A549 (cell line): ENCODE results near the gene EVC2. TPM values are rescaled to one million over a fixed set of nuclear protein-coding genes. Genes with fewer than 3 reads are reported as not detected.

Source experiments
- ATAC-seq, 2 experiments: fragments of 200-7000 bp in 1 of 2; fragments of >200 bp in 1 of 2; cut with Nextera tagmentation in 1 of 2; cut with Tn5 transposase in 1 of 2; 3 replicates each; pipeline versions ENCODE4 v1.8.0 to v1.9.1; 2018 to 2020; ENCODE audit warnings: mild to moderate bottlenecking in 1 of 2, moderate library complexity in 1 of 2
- CTCF ChIA-PET: fragments of 300-600 bp; sonication (Branson Sonifier 250); formaldehyde crosslinking; extraction: SDS; loops from one replicate; lab custom pipeline; 2021; ENCODE audit warnings: antibody characterized with exemption, inconsistent platforms; lab: Yijun Ruan, JAX
- POLR2A ChIA-PET: fragments of 350-600 bp; formaldehyde crosslinking; extraction: SDS; loops from one replicate; lab custom pipeline; 2021; ENCODE audit warnings: antibody characterized with exemption, inconsistent platforms; lab: Yijun Ruan, JAX
- DNase-seq, 2 experiments: peaks; one replicate each; pipeline versions ENCODE4 v3.0.0 to v3.0.0-alpha.2; 2011 to 2016; ENCODE audit warnings: low read depth in 1 of 2, low spot score in 1 of 2
- FAIRE-seq: peaks from 2 replicates; lab custom pipeline; 2011; peaks lifted over from hg19 to GRCh38; lab: Jason Lieb, UNC
- H3K27ac ChIP-seq, 2 experiments: fragments of >200 bp; sonication (Bioruptor Twin); formaldehyde crosslinking; 3 replicates each; pipeline ENCODE4 v1.5.1; 2016 to 2017
- H3K4me1 ChIP-seq: fragments of >200 bp; sonication (Bioruptor Twin); formaldehyde crosslinking; 3 replicates; pipeline ENCODE4 v1.6.1; 2016
- H3K4me2 ChIP-seq: fragments of >200 bp; sonication (Bioruptor Twin); formaldehyde crosslinking; 3 replicates; pipeline ENCODE4 v1.6.1; 2016
- H3K4me3 ChIP-seq: fragments of >200 bp; sonication (Bioruptor Twin); formaldehyde crosslinking; 3 replicates; pipeline ENCODE4 v1.5.1; 2016
- H3K9me3 ChIP-seq: fragments of >200 bp; sonication (Bioruptor Twin); formaldehyde crosslinking; 3 replicates; pipeline ENCODE4 v1.6.1; 2016
- BHLHE40 ChIP-seq: IDR thresholded peaks from 2 replicates; pipeline ENCODE4 v1.6.1; 2012; ENCODE audit warnings: low read depth, low read length, inconsistent platforms
- CBX8 ChIP-seq: fragments of 200-600 bp; sonication (generic); IDR thresholded peaks from 2 replicates; pipeline ENCODE4 v1.6.1; 2016
- CHD4 ChIP-seq: fragments of 200-600 bp; sonication (generic); IDR thresholded peaks from 2 replicates; pipeline ENCODE4 v1.6.1; 2016; ENCODE audit warnings: antibody characterized with exemption, mild to moderate bottlenecking, borderline replicate concordance
- EHMT2 ChIP-seq: fragments of 200-600 bp; sonication (generic); IDR thresholded peaks from 2 replicates; pipeline ENCODE4 v1.6.1; 2016; ENCODE audit warnings: antibody characterized with exemption, low read depth, mild to moderate bottlenecking, moderate library complexity
- ELK1 ChIP-seq: fragments of 150-350 bp; IDR thresholded peaks from 2 replicates; pipeline ENCODE4 v1.6.1; 2014; ENCODE audit warnings: low read depth, mild to moderate bottlenecking, low read length
- FOSL2 ChIP-seq, 2 experiments: fragments of 450-650 bp in 1 of 2; fragments of >200 bp in 1 of 2; sonication (Bioruptor Twin) in 1 of 2; formaldehyde crosslinking; IDR thresholded peaks; 2 replicates each; pipeline versions ENCODE4 v1.5.0 to v1.6.1; 2016 to 2020; ENCODE audit warnings: mild to moderate bottlenecking in 1 of 2, moderate library complexity in 1 of 2
- FOXS1 ChIP-seq: fragments of 250-450 bp; sonication (Bioruptor Pico); IDR thresholded peaks from 2 replicates; pipeline ENCODE4 v1.5.0; 2020; ENCODE audit warnings: mild to moderate bottlenecking, moderate library complexity
- GATA3 ChIP-seq: IDR thresholded peaks from 2 replicates; pipeline ENCODE4 v1.6.1; 2012; ENCODE audit warnings: borderline replicate concordance
- HOXB5 ChIP-seq: fragments of 250-450 bp; sonication (Bioruptor Pico); IDR thresholded peaks from 2 replicates; pipeline ENCODE4 v1.5.0; 2020; ENCODE audit warnings: mild to moderate bottlenecking, moderate library complexity
- JUN ChIP-seq, 2 experiments: fragments of >200 bp; sonication (Bioruptor Twin); formaldehyde crosslinking; IDR thresholded peaks; 2 replicates in 1 of 2; 3 replicates in 1 of 2; pipeline ENCODE4 v1.6.1; 2016 to 2017
- KDM1A ChIP-seq: fragments of 200-600 bp; sonication (generic); IDR thresholded peaks from 2 replicates; pipeline ENCODE4 v1.6.1; 2016; ENCODE audit warnings: low read depth, mild to moderate bottlenecking
- KDM5A ChIP-seq: fragments of 200-600 bp; sonication (generic); IDR thresholded peaks from 2 replicates; pipeline ENCODE4 v1.6.1; 2016; ENCODE audit warnings: antibody characterized with exemption, mild to moderate bottlenecking
- MAFK ChIP-seq: fragments of 450-650 bp; IDR thresholded peaks from 2 replicates; pipeline ENCODE4 v1.6.1; 2014; ENCODE audit not compliant: partially characterized antibody
- MAX ChIP-seq: IDR thresholded peaks from 2 replicates; pipeline ENCODE4 v1.6.1; 2012
- NFE2L2 ChIP-seq: fragments of 150-350 bp; conservative IDR thresholded peaks from 2 replicates; pipeline ENCODE4 v1.6.1; 2014; ENCODE audit warnings: low read length
- NR3C1 ChIP-seq: fragments of >200 bp; sonication (Bioruptor Twin); formaldehyde crosslinking; IDR thresholded peaks from 3 replicates; pipeline ENCODE4 v1.6.1; 2017
- POLR2A ChIP-seq: IDR thresholded peaks from 2 replicates; pipeline ENCODE4 v1.6.1; 2012; ENCODE audit warnings: mild to moderate bottlenecking, low read length
- RAD21 ChIP-seq, 2 experiments: fragments of >200 bp in 1 of 2; sonication (Bioruptor Twin) in 1 of 2; formaldehyde crosslinking in 1 of 2; IDR thresholded peaks in 1 of 2; conservative IDR thresholded peaks in 1 of 2; 2 replicates in 1 of 2; 3 replicates in 1 of 2; pipeline ENCODE4 v1.6.1; 2012 to 2018; ENCODE audit warnings: inconsistent platforms in 1 of 2
- RCOR1 ChIP-seq: fragments of 150-350 bp; IDR thresholded peaks from 2 replicates; pipeline ENCODE4 v1.6.1; 2014; ENCODE audit warnings: antibody characterized with exemption, low read length, low read depth
- RFX5 ChIP-seq: fragments of 450-650 bp; IDR thresholded peaks from 2 replicates; pipeline ENCODE4 v1.7.1; 2014; ENCODE audit warnings: antibody characterized with exemption, mild to moderate bottlenecking, moderate library complexity
- SMC3 ChIP-seq: fragments of >200 bp; sonication (Bioruptor Twin); formaldehyde crosslinking; IDR thresholded peaks from 3 replicates; pipeline ENCODE4 v1.6.1; 2018; ENCODE audit warnings: inconsistent platforms
- SREBF2 ChIP-seq: fragments of 450-650 bp; IDR thresholded peaks from 2 replicates; pipeline ENCODE4 v1.6.1; 2014; ENCODE audit warnings: mild to moderate bottlenecking, moderate library complexity
- TFCP2L1 ChIP-seq: fragments of 250-450 bp; sonication (Bioruptor Pico); IDR thresholded peaks from 2 replicates; pipeline ENCODE4 v1.5.0; 2021; ENCODE audit warnings: mild to moderate bottlenecking
- TP53 ChIP-seq: fragments of 250-450 bp; sonication (Bioruptor Pico); IDR thresholded peaks from 2 replicates; pipeline ENCODE4 v1.5.0; 2021; ENCODE audit warnings: mild to moderate bottlenecking, moderate library complexity
- WGBS: methylation state at CpG from one replicate; pipeline ENCODE4 v1.1.6; 2017; ENCODE audit errors: missing lambda C conversion rate; 5-methylcytosine and 5-hydroxymethylcytosine counted together
- polyA plus RNA-seq, 4 experiments: library from polyadenylated mRNA; depleted of rRNA in 3 of 4; stranded (reverse); fragments of >200 nt; fragmentation: RNase III in 1 of 4; extraction: RNeasy Plus Mini Kit Qiagen cat#74134 plus additional on column Dnase treatment in 1 of 4; gene quantifications; 2 replicates in 3 of 4; 3 replicates in 1 of 4; pipeline ENCODE4 v1.2.3, GENCODE V29; 2011 to 2017

The EVC2 gene
- polyA plus RNA-seq, 2 of the 4 experiments (the other 2 are of a cell fraction) = 0.96 to 1.5 TPM

GRCh38 chr4:5722328-5722727, 14.0 kb upstream of the EVC2 start:
- 4% methylated on average over 3 of the region's 4 CpGs for WGBS
- FAIRE-seq (no peak), DNase-seq (peak; percentile 24 to 69), ATAC-seq (peak; percentile 94 to 97)
- ChIA-PET POLR2A (interaction anchor here (1.0 kb wide), 1 partner anchor 14 kb away, joined by 3 read pairs; the partner anchor contains the start of gene EVC2), CTCF (interaction anchor here (1.0 to 1.1 kb wide), 2 partner anchors 10 to 30 kb away, joined by 3 read pairs; no protein-coding TSS in a partner anchor)
- Histone ChIP-seq H3K4me2 (peak overlapping the region; percentile 79), H3K9me3 (no peaks in the 10 kb centered on the region), H3K4me3 (peak overlapping the region; percentile 12; the same call in 1 of the 3 replicates), H3K27ac (peak overlapping the region; percentile 79 to 83), H3K4me1 (peaks cover 47% of the 10 kb centered on the region)
- TF ChIP-seq CHD4 (no peak), FOXS1 (CRISPR knock-in tag) (no peak), NFE2L2 (no peak), EHMT2 (no peak), MAX (peak; percentile 79)

GRCh38 chr4:5721923-5722322, 13.6 kb upstream of the EVC2 start:
- 4% methylated on average over 5 of the region's 5 CpGs for WGBS
- Histone ChIP-seq H3K4me1 (peaks cover 47% of the 10 kb centered on the region), H3K27ac (peak overlapping the region; percentile 79 to 83)
- TF ChIP-seq KDM1A (peak; percentile 65; the same call in 1 of the 2 replicates), SREBF2 (no peak)
- TF ChIP-seq, all 56 proteins: peak for 1
- H3K9me3 ChIP-seq = no peaks in the 10 kb centered on the region
- peak overlapping the region; percentile 12; the same call in 1 of the 3 replicates for H3K4me3 ChIP-seq
- ChIA-PET CTCF (interaction anchor here (1.0 to 1.1 kb wide), 2 partner anchors 9 to 31 kb away, joined by 3 read pairs; no protein-coding TSS in a partner anchor), POLR2A (interaction anchor here (1.0 kb wide), 1 partner anchor 13 kb away, joined by 3 read pairs; the partner anchor contains the start of gene EVC2)
- ATAC-seq (peak in 1 of 2 experiments; percentile 7; a peak in 1 of 6 replicates), FAIRE-seq (no peak), DNase-seq (no peak)
- peak overlapping the region; percentile 79 for H3K4me2 ChIP-seq

GRCh38 chr4:5720980-5721379, 12.6 kb upstream of the EVC2 start:
- Histone ChIP-seq H3K4me2 (no peak overlapping the region), H3K4me3 (no peak overlapping the region), H3K27ac (peak overlapping the region; percentile 14 to 83; a peak in 4 of 6 replicates), H3K4me1 (peaks cover 47% of the 10 kb centered on the region), H3K9me3 (no peaks in the 10 kb centered on the region)
- TF ChIP-seq MAFK = peak; percentile 65
- no peak for TF ChIP-seq FOSL2 (IDR thresholded peaks at IDR 0.05)
- TF ChIP-seq FOSL2 (CRISPR knock-in tag; IDR thresholded peaks at IDR 0.05) = no peak
- no peak for ATAC-seq
- ChIA-PET CTCF (no interaction called here), POLR2A (no interaction called here)
- 87% methylated on average over 3 of the region's 3 CpGs for WGBS
- DNase-seq = no peak
- FAIRE-seq = no peak

GRCh38 chr4:5720157-5720850, 11.9 kb upstream of the EVC2 start:
- H3K9me3 ChIP-seq = peaks cover 2% of the 10 kb centered on the region; the same call in 2 of the 3 replicates
- ATAC-seq = no peak
- no peak overlapping the region for H3K4me2 ChIP-seq
- peaks cover 47% of the 10 kb centered on the region for H3K4me1 ChIP-seq
- peak overlapping the region in 1 of 2 experiments; percentile 83; a peak in 3 of 6 replicates for H3K27ac ChIP-seq
- DNase-seq = no peak
- H3K4me3 ChIP-seq = no peak overlapping the region
- no peak for FAIRE-seq
- TF ChIP-seq TFCP2L1 (CRISPR knock-in tag) (no peak), RAD21 (conservative IDR thresholded peaks at IDR 0.05 in 1 of 2, IDR thresholded peaks at IDR 0.05 in 1 of 2) (no peak), SMC3 (no peak), FOXS1 (CRISPR knock-in tag) (no peak), RFX5 (no peak), HOXB5 (no peak), JUN (IDR thresholded peaks at IDR 0.05) (no peak), RCOR1 (no peak), BHLHE40 (no peak), CBX8 (no peak), TP53 (CRISPR knock-in tag) (no peak), POLR2A (no peak), GATA3 (no peak), NR3C1 (no peak), ELK1 (no peak), KDM5A (no peak)
- WGBS = 78% methylated on average over 14 of the region's 16 CpGs
- ChIA-PET POLR2A (no interaction called here), CTCF (no interaction called here)
